SK-N-SH (cell line): ENCODE data around the gene SMC1B. TPM values are rescaled to one million over a fixed set of nuclear protein-coding genes. Genes with fewer than 3 reads are reported as not detected.

Experiments
- CTCF ChIA-PET: fragments of 300-600, 350-600 bp; formaldehyde crosslinking; extraction: SDS; loops from one replicate; lab custom pipeline; 2021; lab: Yijun Ruan, JAX
- POLR2A ChIA-PET: fragments of 350-600 bp; sonication (Branson Sonifier 250); formaldehyde crosslinking; extraction: SDS; loops from one replicate; lab custom pipeline; 2020; ENCODE audit warnings: antibody characterized with exemption, inconsistent platforms; lab: Yijun Ruan, JAX
- DNase-seq: peaks from one replicate; pipeline ENCODE4 v3.0.0; 2012
- H2AFZ ChIP-seq: fragments of 200-600 bp; sonication (generic); 2 replicates; pipeline ENCODE4 v1.8.1; 2016; ENCODE audit warnings: antibody characterized with exemption, mild to moderate bottlenecking, low read depth
- H3F3A ChIP-seq: fragments of 200-600 bp; sonication (generic); replicated peaks from 2 replicates; pipeline ENCODE3; 2016; ENCODE audit warnings: antibody characterized with exemption, mild to moderate bottlenecking; ENCODE audit not compliant: insufficient read depth
- H3K27ac ChIP-seq, 2 experiments: fragments of 200-500 bp in 1 of 2; fragments of 200-600 bp in 1 of 2; sonication (Bioruptor generic) in 1 of 2; sonication (generic), shearing (Covaris generic) in 1 of 2; 2 replicates each; pipeline versions ENCODE4 v1.5.1 to v1.6.1; 2014 to 2016; ENCODE audit warnings: low read depth in 2 of 2, inconsistent platforms in 1 of 2, low read length in 1 of 2, mild to moderate bottlenecking in 1 of 2, mixed read lengths in 1 of 2
- H3K27me3 ChIP-seq: fragments of 200-600 bp; sonication (generic), shearing (Covaris generic); 2 replicates; pipeline ENCODE4 v1.6.1; 2016; ENCODE audit warnings: mixed run types; ENCODE audit not compliant: insufficient read depth
- H3K36me3 ChIP-seq, 2 experiments: fragments of 200-500 bp in 1 of 2; fragments of 200-600 bp in 1 of 2; sonication (Bioruptor generic) in 1 of 2; sonication (generic) in 1 of 2; replicated peaks in 1 of 2; 2 replicates each; pipeline versions ENCODE3 to v1.5.1; 2014 to 2016; ENCODE audit warnings: low read length in 1 of 2, mild to moderate bottlenecking in 1 of 2; ENCODE audit not compliant: insufficient read depth in 2 of 2, control insufficient read depth in 1 of 2
- H3K4me1 ChIP-seq, 2 experiments: fragments of 200-500 bp in 1 of 2; fragments of 200-600 bp in 1 of 2; sonication (Bioruptor generic) in 1 of 2; sonication (generic), shearing (Covaris generic) in 1 of 2; 2 replicates each; pipeline versions ENCODE4 v1.5.1 to v1.6.1; 2014 to 2016; ENCODE audit warnings: low read depth in 1 of 2, low read length in 1 of 2, mixed run types in 1 of 2; ENCODE audit not compliant: insufficient read depth in 2 of 2, control insufficient read depth in 1 of 2
- H3K4me2 ChIP-seq: fragments of 200-600 bp; sonication (generic), shearing (Covaris generic); 2 replicates; pipeline ENCODE4 v1.6.1; 2017; ENCODE audit warnings: mixed run types
- H3K4me3 ChIP-seq, 2 experiments: fragments of 200-500 bp in 1 of 2; fragments of 200-600 bp in 1 of 2; sonication (Bioruptor generic) in 1 of 2; sonication (generic), shearing (Covaris generic) in 1 of 2; 2 replicates each; pipeline versions ENCODE4 v1.5.1 to v1.8.1; 2014 to 2016; ENCODE audit warnings: low read depth in 2 of 2, inconsistent platforms in 1 of 2, low read length in 1 of 2, mild to moderate bottlenecking in 1 of 2, mixed read lengths in 1 of 2, moderate library complexity in 1 of 2
- H3K79me2 ChIP-seq: fragments of 200-600 bp; sonication (generic); 2 replicates; pipeline ENCODE4 v1.8.1; 2017; ENCODE audit warnings: mild to moderate bottlenecking; ENCODE audit not compliant: insufficient read depth
- H3K9ac ChIP-seq: fragments of 200-600 bp; sonication (generic); 2 replicates; pipeline ENCODE4 v1.6.1; 2017; ENCODE audit warnings: mixed run types
- H3K9me2 ChIP-seq: fragments of 200-600 bp; sonication (generic); 2 replicates; pipeline ENCODE4 v1.6.1; 2017; ENCODE audit warnings: mixed run types
- H3K9me3 ChIP-seq: fragments of 200-600 bp; sonication (generic); 2 replicates; pipeline ENCODE4 v1.6.1; 2017; ENCODE audit warnings: mixed run types, mild to moderate bottlenecking, moderate library complexity
- H4K20me1 ChIP-seq: fragments of 200-600 bp; sonication (generic); 2 replicates; pipeline ENCODE4 v1.6.1; 2017; ENCODE audit warnings: mild to moderate bottlenecking, mixed run types; ENCODE audit not compliant: insufficient read depth
- EP300 ChIP-seq, 2 experiments: IDR thresholded peaks; 2 replicates each; pipeline versions ENCODE4 v1.4.0 to v1.6.1; 2012; ENCODE audit warnings: borderline replicate concordance in 1 of 2, low read depth in 1 of 2, low read length in 1 of 2
- EZH2phosphoT487 ChIP-seq: fragments of 200-600 bp; sonication (generic); IDR thresholded peaks from 2 replicates; pipeline ENCODE4 v1.6.1; 2017; ENCODE audit warnings: low read depth, mixed run types, mild to moderate bottlenecking, antibody characterized with exemption, moderate library complexity, borderline replicate concordance
- GABPA ChIP-seq: IDR thresholded peaks from 2 replicates; pipeline ENCODE4 v1.4.0; 2012; ENCODE audit warnings: low read depth, mild to moderate bottlenecking
- MAX ChIP-seq: IDR thresholded peaks from 2 replicates; pipeline ENCODE4 v1.4.0; 2012; ENCODE audit warnings: low read depth
- MEF2A ChIP-seq: IDR thresholded peaks from 2 replicates; pipeline ENCODE4 v1.4.0; 2012; ENCODE audit warnings: low read depth, borderline replicate concordance
- MXI1 ChIP-seq: IDR thresholded peaks from 2 replicates; pipeline ENCODE4 v1.6.1; 2012; ENCODE audit warnings: mild to moderate bottlenecking, low read depth, low read length, improper control_type of control experiment
- POLR2AphosphoS5 ChIP-seq: IDR thresholded peaks from 2 replicates; pipeline ENCODE4 v1.6.1; 2012; ENCODE audit warnings: low read depth, low read length
- RAD21 ChIP-seq: IDR thresholded peaks from 2 replicates; pipeline ENCODE4 v1.6.1; 2012; ENCODE audit warnings: mild to moderate bottlenecking, low read length
- RCOR1 ChIP-seq: fragments of 150-350 bp; IDR thresholded peaks from 2 replicates; pipeline ENCODE4 v1.6.1; 2017; ENCODE audit warnings: antibody characterized with exemption, low read length
- SIN3A ChIP-seq: IDR thresholded peaks from 2 replicates; pipeline ENCODE4 v1.6.1; 2012; ENCODE audit warnings: low read depth, mild to moderate bottlenecking, low read length, moderate library complexity, borderline replicate concordance
- TAF1 ChIP-seq: IDR thresholded peaks from 2 replicates; pipeline ENCODE4 v1.6.1; 2012; ENCODE audit warnings: low read depth, mild to moderate bottlenecking, low read length, moderate library complexity, borderline replicate concordance
- TCF12 ChIP-seq: IDR thresholded peaks from 2 replicates; pipeline ENCODE4 v1.4.0; 2012
- TEAD4 ChIP-seq: IDR thresholded peaks from 2 replicates; pipeline ENCODE4 v1.4.0; 2012; ENCODE audit warnings: mild to moderate bottlenecking, borderline replicate concordance; ENCODE audit not compliant: insufficient read depth
- USF1 ChIP-seq: IDR thresholded peaks from 2 replicates; pipeline ENCODE4 v1.4.0; 2012; ENCODE audit warnings: low read depth, borderline replicate concordance
- USF2 ChIP-seq: fragments of 150-350 bp; IDR thresholded peaks from 2 replicates; pipeline ENCODE4 v1.6.1; 2017; ENCODE audit warnings: antibody characterized with exemption, low read length, low read depth, borderline replicate concordance
- YY1 ChIP-seq: IDR thresholded peaks from 2 replicates; pipeline ENCODE4 v1.4.0; 2012; ENCODE audit warnings: low read depth, mild to moderate bottlenecking
- WGBS: methylation state at CpG from one replicate; pipeline ENCODE4 v1.1.6; 2017; ENCODE audit warnings: low lambda C conversion rate; 5-methylcytosine and 5-hydroxymethylcytosine counted together
- polyA plus RNA-seq, 3 experiments: library from polyadenylated mRNA; depleted of rRNA; stranded (reverse); fragments of >200 nt; gene quantifications; 2 replicates each; pipeline ENCODE4 v1.2.3, GENCODE V29; 2012

The SMC1B gene
- polyA plus RNA-seq, 1 of the 3 experiments (the other 2 are of a cell fraction): not detected

- peak overlapping the region; percentile 39 to 80; a peak in 3 of 4 replicates for H3K27ac ChIP-seq
- no peak for TF ChIP-seq RCOR1
- no peak for TF ChIP-seq USF2
- no peak for TF ChIP-seq MAX
- no peak for TF ChIP-seq EZH2phosphoT487
- no peak for TF ChIP-seq TCF12
- no peak for TF ChIP-seq SIN3A
- TF ChIP-seq USF1: no peak
- TF ChIP-seq TEAD4: no peak
- TF ChIP-seq TAF1: no peak
- no peak for TF ChIP-seq EP300 (IDR thresholded peaks at IDR 0.05; ENCODE audit: borderline replicate concordance in 1 of 2, low read depth in 1 of 2, low read length in 1 of 2)
- TF ChIP-seq YY1: no peak
- TF ChIP-seq MEF2A: no peak
- no peak for TF ChIP-seq RAD21
- TF ChIP-seq MXI1: no peak
- TF ChIP-seq POLR2AphosphoS5: no peak
- no peaks in the 10 kb centered on the region for H3K36me3 ChIP-seq
- DNase-seq: no peak
- peaks cover 29% of the 10 kb centered on the region for H3K79me2 ChIP-seq
- H3K4me2 ChIP-seq: peak overlapping the region; percentile 82
- ChIA-PET CTCF (interaction anchor here (0.9 to 1.6 kb wide), 3 partner anchors 9 to 126 kb away, joined by 3 to 4 read pairs (median 3); no protein-coding TSS in a partner anchor), POLR2A (no interaction called here)
- H3K4me1 ChIP-seq: peaks cover 0 to 35% of the 10 kb centered on the region in 2 experiments; a peak in 2 of 4 replicates
- H2AFZ ChIP-seq: peak overlapping the region; percentile 98
- H3F3A ChIP-seq: no peaks in the 10 kb centered on the region
- H4K20me1 ChIP-seq: no peaks in the 10 kb centered on the region
- peak overlapping the region; percentile 81 to 90 for H3K4me3 ChIP-seq
- H3K27me3 ChIP-seq: no peaks in the 10 kb centered on the region
- H3K9me2 ChIP-seq: no peaks in the 10 kb centered on the region
- H3K9ac ChIP-seq: peak overlapping the region; percentile 84
- 87% methylated on average over 25 of the region's 25 CpGs for WGBS
- no peaks in the 10 kb centered on the region for H3K9me3 ChIP-seq
Observed at GRCh38 chr22:45308957-45309421, 104.4 kb downstream of the SMC1B start.

GRCh38 chr22:45308391-45308956, 104.9 kb downstream of the SMC1B start:
- WGBS: 99% methylated on average over 6 of the region's 6 CpGs
- CTCF ChIA-PET: interaction anchor here (1.6 kb wide), 2 partner anchors 9 to 40 kb away, joined by 3 to 4 read pairs; no protein-coding TSS in a partner anchor

More at GRCh38 chr22:45308391-45308956, 104.9 kb downstream of the SMC1B start:
- Histone ChIP-seq H3K4me2 (no peak overlapping the region), H3K4me3 (no peak overlapping the region), H3F3A (no peaks in the 10 kb centered on the region), H3K27ac (no peak overlapping the region; a peak in 1 of 4 replicates), H2AFZ (peak overlapping the region; percentile 98), H3K4me1 (peaks cover 0 to 30% of the 10 kb centered on the region in 2 experiments; a peak in 1 of 4 replicates), H3K9me2 (no peaks in the 10 kb centered on the region), H3K9me3 (no peaks in the 10 kb centered on the region), H3K79me2 (peaks cover 25% of the 10 kb centered on the region)
- POLR2A ChIA-PET: no interaction called here
- DNase-seq: no peak
- TF ChIP-seq GABPA: no peak
- TF ChIP-seq, all 33 proteins: peak for 0
- Histone ChIP-seq H3K36me3 (no peaks in the 10 kb centered on the region), H3K9ac (no peak overlapping the region), H3K27me3 (no peaks in the 10 kb centered on the region), H4K20me1 (no peaks in the 10 kb centered on the region)
